ENCODE results near the gene MAG.

Gene MAG

DNA sequence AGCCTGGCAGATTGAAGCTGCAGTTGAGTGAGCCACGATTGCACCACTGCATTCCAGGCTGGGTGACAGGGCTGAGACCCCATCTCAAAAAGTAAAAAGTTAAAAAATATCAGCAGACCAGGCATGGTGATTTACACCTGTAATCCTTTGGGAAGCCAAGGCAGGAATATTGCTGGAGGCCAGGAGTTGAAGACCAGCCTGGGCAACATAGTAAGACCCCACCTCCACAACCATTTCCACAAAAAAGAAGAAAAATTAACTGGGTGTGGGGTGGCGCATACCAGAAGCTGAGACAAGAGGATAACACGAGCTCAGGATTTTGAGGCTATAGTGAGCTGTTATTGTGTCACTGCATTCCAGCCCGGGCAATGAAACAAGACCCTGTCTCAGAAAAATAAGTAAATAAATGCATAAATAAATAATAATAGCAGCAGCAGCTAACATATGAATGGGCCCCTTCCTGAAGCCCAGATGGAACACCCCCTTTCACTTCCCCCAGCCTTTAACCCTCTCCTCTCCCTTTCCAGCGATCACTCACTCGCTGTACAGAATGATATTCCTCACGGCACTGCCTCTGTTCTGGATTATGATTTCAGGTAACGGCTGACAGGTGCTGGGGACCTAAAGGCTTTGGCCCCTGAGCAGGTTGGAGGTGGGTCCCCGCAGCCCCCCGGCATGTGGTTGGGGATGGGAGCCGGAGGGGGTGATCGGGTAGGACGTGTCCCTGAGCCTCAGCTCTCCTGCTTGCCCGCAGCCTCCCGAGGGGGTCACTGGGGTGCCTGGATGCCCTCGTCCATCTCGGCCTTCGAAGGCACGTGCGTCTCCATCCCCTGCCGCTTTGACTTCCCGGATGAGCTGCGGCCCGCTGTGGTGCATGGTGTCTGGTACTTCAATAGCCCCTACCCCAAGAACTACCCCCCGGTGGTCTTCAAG is 3.2 kb downstream of the MAG start:
- H3K4me3 ChIP-seq (replicated peaks; ENCODE audit: low read depth, low read length) = no peak overlapping the region
- TF ChIP-seq, protein P1, sequence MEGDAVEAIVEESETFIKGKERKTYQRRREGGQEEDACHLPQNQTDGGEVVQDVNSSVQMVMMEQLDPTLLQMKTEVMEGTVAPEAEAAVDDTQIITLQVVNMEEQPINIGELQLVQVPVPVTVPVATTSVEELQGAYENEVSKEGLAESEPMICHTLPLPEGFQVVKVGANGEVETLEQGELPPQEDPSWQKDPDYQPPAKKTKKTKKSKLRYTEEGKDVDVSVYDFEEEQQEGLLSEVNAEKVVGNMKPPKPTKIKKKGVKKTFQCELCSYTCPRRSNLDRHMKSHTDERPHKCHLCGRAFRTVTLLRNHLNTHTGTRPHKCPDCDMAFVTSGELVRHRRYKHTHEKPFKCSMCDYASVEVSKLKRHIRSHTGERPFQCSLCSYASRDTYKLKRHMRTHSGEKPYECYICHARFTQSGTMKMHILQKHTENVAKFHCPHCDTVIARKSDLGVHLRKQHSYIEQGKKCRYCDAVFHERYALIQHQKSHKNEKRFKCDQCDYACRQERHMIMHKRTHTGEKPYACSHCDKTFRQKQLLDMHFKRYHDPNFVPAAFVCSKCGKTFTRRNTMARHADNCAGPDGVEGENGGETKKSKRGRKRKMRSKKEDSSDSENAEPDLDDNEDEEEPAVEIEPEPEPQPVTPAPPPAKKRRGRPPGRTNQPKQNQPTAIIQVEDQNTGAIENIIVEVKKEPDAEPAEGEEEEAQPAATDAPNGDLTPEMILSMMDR (IDR thresholded peaks at IDR 0.05; ENCODE audit: low read length, missing control alignments) = no peak
- DNase-seq (ENCODE audit: low read depth) = no peak

DNA sequence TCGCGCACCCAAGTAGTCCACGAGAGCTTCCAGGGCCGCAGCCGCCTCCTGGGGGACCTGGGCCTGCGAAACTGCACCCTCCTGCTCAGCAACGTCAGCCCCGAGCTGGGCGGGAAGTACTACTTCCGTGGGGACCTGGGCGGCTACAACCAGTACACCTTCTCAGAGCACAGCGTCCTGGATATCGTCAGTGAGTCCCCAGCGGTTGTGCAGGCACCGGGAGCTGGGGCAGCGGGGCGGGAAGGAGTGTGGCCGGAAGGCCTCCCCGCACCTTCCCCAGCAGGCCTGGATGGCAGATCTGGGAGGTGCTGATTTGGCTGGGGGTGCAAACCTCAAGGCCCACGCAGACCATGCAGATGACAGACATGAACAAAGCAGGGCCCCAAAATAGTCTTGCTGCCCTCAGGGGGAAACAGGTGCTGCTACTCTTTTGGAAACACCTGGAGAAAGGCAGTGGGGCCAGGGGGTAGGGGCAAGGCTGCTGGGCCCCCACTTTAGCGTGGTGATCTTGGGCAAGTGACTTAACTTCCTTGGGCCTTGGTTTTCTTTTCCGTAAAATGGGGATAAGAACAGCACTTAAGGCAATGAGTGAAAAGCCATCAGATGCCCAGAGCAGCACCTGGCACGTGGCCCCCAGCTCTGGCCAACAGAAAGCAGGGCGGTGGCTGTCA is 4.0 kb downstream of the MAG start:
- H3K4me3 ChIP-seq (replicated peaks; ENCODE audit: low read depth, low read length) = no peak overlapping the region
- TF ChIP-seq, protein P1 (IDR thresholded peaks at IDR 0.05; ENCODE audit: low read length, missing control alignments) = no peak
- no peak for DNase-seq (ENCODE audit: low read depth)

DNA sequence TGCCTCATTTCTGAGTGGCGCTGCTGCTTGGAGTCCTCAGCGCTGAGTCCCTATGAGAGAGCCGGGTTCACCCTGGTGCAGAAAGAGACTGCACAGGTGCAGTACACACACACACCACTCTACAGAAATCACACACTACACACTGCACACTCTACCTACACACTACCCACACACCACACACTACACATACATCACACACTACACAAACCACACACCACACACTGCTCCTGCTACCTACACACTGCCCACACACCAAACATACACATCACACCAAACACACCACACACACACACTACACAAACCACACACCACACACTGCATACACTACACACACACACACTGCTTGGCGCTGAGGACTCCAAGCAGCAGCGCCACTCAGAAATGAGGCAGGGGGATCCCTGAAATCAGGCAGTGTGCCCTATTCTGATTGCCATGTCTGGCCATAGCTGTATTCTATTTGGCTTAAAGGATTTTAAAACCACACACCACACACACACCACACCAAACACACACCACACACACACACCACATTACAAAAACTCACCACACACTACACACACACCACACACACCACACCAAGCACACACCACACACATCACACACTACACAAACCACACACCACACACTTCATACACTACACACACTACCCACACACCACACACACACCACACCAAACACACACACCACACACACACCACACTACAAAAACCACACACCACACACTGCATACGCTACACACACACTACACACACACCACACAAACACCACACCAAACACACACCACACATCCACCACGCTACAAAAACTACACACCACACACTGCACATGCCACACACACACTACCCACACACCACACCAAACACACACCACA is 4.9 kb downstream of the MAG start:
- no peak for DNase-seq (ENCODE audit: low read depth)
- H3K4me3 ChIP-seq (replicated peaks; ENCODE audit: low read depth, low read length) = no peak overlapping the region
- TF ChIP-seq, protein P1 (IDR thresholded peaks at IDR 0.05; ENCODE audit: low read length, missing control alignments) = no peak

DNA sequence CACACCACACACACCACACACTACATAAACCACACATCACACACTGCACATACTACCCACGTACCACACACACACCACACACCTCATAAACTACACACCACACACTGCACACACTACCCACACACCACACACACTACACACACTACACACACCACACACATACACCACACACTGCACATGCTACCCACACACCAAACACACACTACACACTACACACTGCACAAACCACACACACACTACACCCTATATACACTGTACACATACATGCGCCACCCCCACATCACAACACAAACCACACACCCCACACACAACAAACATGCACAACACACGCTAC is 5.5 kb downstream of the MAG start:
- TF ChIP-seq, protein P1 (IDR thresholded peaks at IDR 0.05; ENCODE audit: low read length, missing control alignments) = no peak
- H3K4me3 ChIP-seq (replicated peaks; ENCODE audit: low read depth, low read length) = no peak overlapping the region

DNA sequence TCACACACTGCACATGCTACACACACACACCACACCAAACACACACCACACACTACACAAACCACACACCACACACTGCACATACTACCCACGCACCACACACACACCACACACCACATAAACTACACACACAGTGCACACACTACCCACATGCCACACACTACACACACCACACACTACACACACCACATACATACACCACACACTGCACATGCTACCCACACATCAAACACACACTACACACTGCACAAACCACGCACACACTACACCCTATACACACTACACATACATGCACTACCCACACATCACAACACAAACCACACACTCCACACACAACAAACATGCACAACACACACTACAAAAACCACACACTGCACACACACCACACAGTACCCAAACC is 6.0 kb downstream of the MAG start:
- H3K4me3 ChIP-seq (replicated peaks; ENCODE audit: low read depth, low read length) = no peak overlapping the region
- DNase-seq (ENCODE audit: low read depth) = no peak
- TF ChIP-seq, protein P1 (IDR thresholded peaks at IDR 0.05; ENCODE audit: low read length, missing control alignments) = no peak

More for the DNA sequence above, 5.5 kb downstream of the MAG start:
- no peak for DNase-seq (ENCODE audit: low read depth)

DNA sequence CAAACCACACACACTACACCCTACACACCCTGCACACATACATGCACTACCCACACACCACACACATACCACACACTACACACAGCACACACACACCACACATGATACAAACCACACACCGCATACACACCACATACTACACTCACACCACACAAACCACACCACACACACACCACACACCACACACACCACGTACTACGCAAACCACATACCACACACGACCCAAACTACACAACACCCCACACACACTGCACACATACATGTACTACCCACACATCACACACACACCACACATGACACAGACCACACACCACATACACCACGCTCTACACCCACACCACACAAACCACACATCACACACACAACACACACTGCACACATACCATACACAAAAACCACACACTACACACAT is 6.6 kb downstream of the MAG start:
- TF ChIP-seq, protein P1 (IDR thresholded peaks at IDR 0.05; ENCODE audit: low read length, missing control alignments) = no peak
- no peak for DNase-seq (ENCODE audit: low read depth)

More for the DNA sequence above, 6.6 kb downstream of the MAG start:
- H3K4me3 ChIP-seq (replicated peaks; ENCODE audit: low read depth, low read length) = no peak overlapping the region

Data from fibroblast of pulmonary artery (primary cell).